ENCODE results near the gene IGSF21. TPM values are rescaled to one million over a fixed set of nuclear protein-coding genes. Genes with fewer than 3 reads are reported as not detected.

Gene IGSF21
- total and polyA plus RNA-seq, 2 donors (not counting 1 experiment from before 2014, with no cell fraction given), result not detected

- Histone ChIP-seq H3K4me3 (ENCODE audit: control extremely low read depth in 1 of 5, extremely low read depth in 1 of 5, insufficient read depth in 1 of 5, low read depth in 2 of 5, low read length in 4 of 5) (no peak overlapping the region), H4K20me1 (ENCODE audit: control insufficient read depth, insufficient read depth, low read length, poor library complexity, severe bottlenecking) (no peaks in the 10 kb centered on the region), H3K9ac (ENCODE audit: low read length) (no peak overlapping the region), H3K4me2 (replicated peaks; ENCODE audit: low read depth, low read length, poor library complexity, severe bottlenecking) (no peak overlapping the region), H3K27ac (ENCODE audit: low read length in 2 of 2) (no peak overlapping the region), H3K79me2 (ENCODE audit: control insufficient read depth, insufficient read depth, low read length) (no peaks in the 10 kb centered on the region), H3K36me3 (replicated peaks in 1 of 2; ENCODE audit: control extremely low read depth in 1 of 2, control insufficient read depth in 1 of 2, extremely low read depth in 1 of 2, insufficient read depth in 2 of 2, low read length in 1 of 2) (no peaks in the 10 kb centered on the region), H3K27me3 (replicated peaks in 1 of 4; ENCODE audit: control extremely low read depth in 1 of 4, control insufficient read depth in 3 of 4, insufficient read depth in 4 of 4, low read length in 3 of 4) (no peaks in the 10 kb centered on the region), H3K9me3 (ENCODE audit: control extremely low read depth in 1 of 3, control insufficient read depth in 2 of 3, insufficient read depth in 1 of 3, low read length in 2 of 3) (peaks cover 0 to 13% (median 0%) of the 10 kb centered on the region in 3 donors), H2AFZ (ENCODE audit: insufficient read depth, low read depth, low read length, poor library complexity, severe bottlenecking) (no peak overlapping the region), H3K4me1 (ENCODE audit: control insufficient read depth in 2 of 2, insufficient read depth in 2 of 2, low read length in 2 of 2) (no peaks in the 10 kb centered on the region)
- DNase-seq, result no peak
- Mint-ChIP-seq H3K4me3 (no peak overlapping the region), H3K27me3 (peaks cover 21% of the 10 kb centered on the region), H3K9me3 (ENCODE audit: insufficient read depth) (no peaks in the 10 kb centered on the region), H3K27ac (no peak overlapping the region), H3K4me1 (no peaks in the 10 kb centered on the region)
- TF ChIP-seq CTCF (IDR thresholded peaks at IDR 0.05) (no peak), EZH2 (IDR thresholded peaks at IDR 0.05; ENCODE audit: borderline replicate concordance, insufficient read depth, low read depth, low read length, poor library complexity, severe bottlenecking) (no peak)
- POLR2A ChIA-PET, result no interaction called here
- CTCF ChIA-PET, result no interaction called here
- intact Hi-C loops (cut with micrococcal nuclease), result no loop called here
- no peak for ATAC-seq (ENCODE audit: low read depth)
- 80% methylated on average over 4 of the region's 7 CpGs for WGBS (ENCODE audit: insufficient coverage)
These were observed 212.5 kb downstream of the IGSF21 start for GRCh38 chr1:18320051-18320450.

DNA sequence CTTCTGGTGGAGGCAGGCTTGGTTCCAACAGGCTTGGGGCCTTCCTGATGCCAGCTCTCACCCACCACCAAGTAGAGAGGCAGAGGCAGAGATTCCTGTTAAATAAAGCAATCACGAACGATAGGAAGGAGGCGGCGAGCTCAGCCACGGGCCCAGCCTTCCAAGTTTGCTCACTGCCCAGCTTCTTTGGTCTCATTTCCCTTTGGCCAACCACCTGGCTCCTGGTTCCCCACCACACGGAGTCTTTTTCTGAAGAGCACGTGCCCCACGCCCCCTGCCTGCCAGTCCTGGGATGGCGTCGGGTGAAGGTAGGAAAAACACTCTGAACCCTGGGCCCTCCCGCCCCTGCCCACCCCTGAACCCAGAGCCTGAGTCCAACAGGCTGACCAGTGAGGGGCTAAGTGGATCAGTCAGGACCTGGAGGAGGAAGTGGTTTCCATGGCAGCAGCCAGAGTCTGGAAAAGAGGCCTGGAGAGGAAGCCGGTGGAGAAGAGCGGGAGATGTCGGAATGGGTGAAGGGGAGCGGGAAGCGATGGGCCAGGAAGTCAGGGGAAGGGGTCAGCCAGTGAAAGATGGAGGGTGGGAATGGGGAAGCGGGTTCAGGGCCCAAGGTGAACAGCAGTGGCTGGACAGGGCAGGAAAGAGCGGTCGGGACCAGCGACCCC is 214.9 kb downstream of the IGSF21 start:
- CTCF ChIA-PET, result no interaction called here
- 57% methylated on average over 18 of the region's 20 CpGs for WGBS (ENCODE audit: insufficient coverage)
- H3K4me1 Mint-ChIP-seq, result no peaks in the 10 kb centered on the region

More for the DNA sequence above, 214.9 kb downstream of the IGSF21 start:
- peaks cover 21% of the 10 kb centered on the region for H3K27me3 Mint-ChIP-seq
- no peaks in the 10 kb centered on the region for H3K9me3 Mint-ChIP-seq (ENCODE audit: insufficient read depth)
- DNase-seq (no peak), ATAC-seq (ENCODE audit: low read depth) (no peak)
- Histone ChIP-seq H3K36me3 (replicated peaks in 1 of 2; ENCODE audit: control extremely low read depth in 1 of 2, control insufficient read depth in 1 of 2, extremely low read depth in 1 of 2, insufficient read depth in 2 of 2, low read length in 1 of 2) (no peaks in the 10 kb centered on the region), H3K4me3 (ENCODE audit: control extremely low read depth in 1 of 5, extremely low read depth in 1 of 5, insufficient read depth in 1 of 5, low read depth in 2 of 5, low read length in 4 of 5) (no peak overlapping the region), H2AFZ (ENCODE audit: insufficient read depth, low read depth, low read length, poor library complexity, severe bottlenecking) (no peak overlapping the region), H3K27me3 (replicated peaks in 1 of 4; ENCODE audit: control extremely low read depth in 1 of 4, control insufficient read depth in 3 of 4, insufficient read depth in 4 of 4, low read length in 3 of 4) (no peaks in the 10 kb centered on the region), H3K4me2 (replicated peaks; ENCODE audit: low read depth, low read length, poor library complexity, severe bottlenecking) (no peak overlapping the region), H4K20me1 (ENCODE audit: control insufficient read depth, insufficient read depth, low read length, poor library complexity, severe bottlenecking) (no peaks in the 10 kb centered on the region), H3K9ac (ENCODE audit: low read length) (no peak overlapping the region), H3K4me1 (ENCODE audit: control insufficient read depth in 2 of 2, insufficient read depth in 2 of 2, low read length in 2 of 2) (no peaks in the 10 kb centered on the region), H3K27ac (ENCODE audit: low read length in 2 of 2) (no peak overlapping the region), H3K9me3 (ENCODE audit: control extremely low read depth in 1 of 3, control insufficient read depth in 2 of 3, insufficient read depth in 1 of 3, low read length in 2 of 3) (peaks cover 0 to 10% (median 0%) of the 10 kb centered on the region in 3 donors), H3K79me2 (ENCODE audit: control insufficient read depth, insufficient read depth, low read length) (no peaks in the 10 kb centered on the region)
- POLR2A ChIA-PET, result no interaction called here
- intact Hi-C loops (cut with micrococcal nuclease), result no loop called here
- no peak for TF ChIP-seq CTCF (IDR thresholded peaks at IDR 0.05)
- no peak for TF ChIP-seq EZH2 (IDR thresholded peaks at IDR 0.05; ENCODE audit: borderline replicate concordance, insufficient read depth, low read depth, low read length, poor library complexity, severe bottlenecking)
- no peak overlapping the region for H3K4me3 Mint-ChIP-seq
- no peak overlapping the region for H3K27ac Mint-ChIP-seq
